Measurements from ENCODE around the gene HPRT1.
A peak's percentile ranks its signal among the peaks of the same experiment; 100 is the strongest.

Gene HPRT1, protein sequence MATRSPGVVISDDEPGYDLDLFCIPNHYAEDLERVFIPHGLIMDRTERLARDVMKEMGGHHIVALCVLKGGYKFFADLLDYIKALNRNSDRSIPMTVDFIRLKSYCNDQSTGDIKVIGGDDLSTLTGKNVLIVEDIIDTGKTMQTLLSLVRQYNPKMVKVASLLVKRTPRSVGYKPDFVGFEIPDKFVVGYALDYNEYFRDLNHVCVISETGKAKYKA

GRCh38 chrX:134460005-134460861 lies at the start of gene HPRT1:
TSS of gene HPRT1 (plus strand) at chrX:134460165. CDS start at chrX:134460312, 147 bp downstream.
- Histone ChIP-seq H3K9ac (ENCODE audit: low read length) (peak within 1 kb of the TSS; percentile 64), H3K9me3 (replicated peaks; ENCODE audit: insufficient read depth, low read length) (no peaks in the 10 kb centered on the region), H3K36me3 (replicated peaks; ENCODE audit: insufficient read depth, low read length) (no peaks in the 10 kb centered on the region), H3K4me1 (ENCODE audit: low read length) (0 out of 2 replicates have a peak, but pooled peaks cover 3% of the 10 kb centered on the region), H4K20me1 (ENCODE audit: insufficient read depth, low read length) (no peaks in the 10 kb centered on the region), H3K4me3 (ENCODE audit: low read length) (peak within 1 kb of the TSS; percentile 69), H3K4me2 (ENCODE audit: low read depth, low read length) (peak within 1 kb of the TSS; percentile 69), H3K27ac (ENCODE audit: low read length) (peak within 1 kb of the TSS; percentile 32; the same call in 1 of the 2 replicates), H3K9me2 (replicated peaks; ENCODE audit: insufficient read depth, low read length) (no peaks in the 10 kb centered on the region), H3K27me3 (replicated peaks; ENCODE audit: insufficient read depth, low read length) (no peaks in the 10 kb centered on the region), H2AFZ (ENCODE audit: low read length) (peak within 1 kb of the TSS; percentile 71), H3F3A (ENCODE audit: insufficient read depth, low read length) (no peaks in the 10 kb centered on the region), H3K79me2 (ENCODE audit: low read length) (peaks cover 45% of the 10 kb centered on the region)
- peak; percentile 82 for DNase-seq
- TF ChIP-seq EZH2phosphoT487 (IDR thresholded peaks at IDR 0.05; ENCODE audit: low read length): no peak
- TF ChIP-seq, protein P1, sequence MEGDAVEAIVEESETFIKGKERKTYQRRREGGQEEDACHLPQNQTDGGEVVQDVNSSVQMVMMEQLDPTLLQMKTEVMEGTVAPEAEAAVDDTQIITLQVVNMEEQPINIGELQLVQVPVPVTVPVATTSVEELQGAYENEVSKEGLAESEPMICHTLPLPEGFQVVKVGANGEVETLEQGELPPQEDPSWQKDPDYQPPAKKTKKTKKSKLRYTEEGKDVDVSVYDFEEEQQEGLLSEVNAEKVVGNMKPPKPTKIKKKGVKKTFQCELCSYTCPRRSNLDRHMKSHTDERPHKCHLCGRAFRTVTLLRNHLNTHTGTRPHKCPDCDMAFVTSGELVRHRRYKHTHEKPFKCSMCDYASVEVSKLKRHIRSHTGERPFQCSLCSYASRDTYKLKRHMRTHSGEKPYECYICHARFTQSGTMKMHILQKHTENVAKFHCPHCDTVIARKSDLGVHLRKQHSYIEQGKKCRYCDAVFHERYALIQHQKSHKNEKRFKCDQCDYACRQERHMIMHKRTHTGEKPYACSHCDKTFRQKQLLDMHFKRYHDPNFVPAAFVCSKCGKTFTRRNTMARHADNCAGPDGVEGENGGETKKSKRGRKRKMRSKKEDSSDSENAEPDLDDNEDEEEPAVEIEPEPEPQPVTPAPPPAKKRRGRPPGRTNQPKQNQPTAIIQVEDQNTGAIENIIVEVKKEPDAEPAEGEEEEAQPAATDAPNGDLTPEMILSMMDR (IDR thresholded peaks at IDR 0.05; ENCODE audit: low read length): no peak
- TF ChIP-seq EZH2 (optimal IDR thresholded peaks at IDR 0.05; ENCODE audit: low read depth, low read length): no peak

GRCh38 chrX:134416087-134416486 lies 43.9 kb upstream of the HPRT1 start:
- H3F3A ChIP-seq (ENCODE audit: insufficient read depth, low read length): no peaks in the 10 kb centered on the region
- TF ChIP-seq, protein P1 (IDR thresholded peaks at IDR 0.05; ENCODE audit: low read length): no peak
- no peak for TF ChIP-seq EZH2phosphoT487 (IDR thresholded peaks at IDR 0.05; ENCODE audit: low read length)
- TF ChIP-seq EZH2 (optimal IDR thresholded peaks at IDR 0.05; ENCODE audit: low read depth, low read length): no peak
- H3K79me2 ChIP-seq (ENCODE audit: low read length): no peaks in the 10 kb centered on the region
- no peak overlapping the region for H3K4me2 ChIP-seq (ENCODE audit: low read depth, low read length)
- no peak overlapping the region for H2AFZ ChIP-seq (ENCODE audit: low read length)
- H3K4me1 ChIP-seq (ENCODE audit: low read length): no peaks in the 10 kb centered on the region
- DNase-seq: no peak
- no peaks in the 10 kb centered on the region for H3K9me3 ChIP-seq (replicated peaks; ENCODE audit: insufficient read depth, low read length)
- H3K4me3 ChIP-seq (ENCODE audit: low read length): no peak overlapping the region
- no peak overlapping the region for H3K27ac ChIP-seq (ENCODE audit: low read length)
- H3K9me2 ChIP-seq (replicated peaks; ENCODE audit: insufficient read depth, low read length): no peaks in the 10 kb centered on the region
- no peaks in the 10 kb centered on the region for H3K27me3 ChIP-seq (replicated peaks; ENCODE audit: insufficient read depth, low read length)
- no peaks in the 10 kb centered on the region for H4K20me1 ChIP-seq (ENCODE audit: insufficient read depth, low read length)
- no peak overlapping the region for H3K9ac ChIP-seq (ENCODE audit: low read length)
- H3K36me3 ChIP-seq (replicated peaks; ENCODE audit: insufficient read depth, low read length): no peaks in the 10 kb centered on the region

- no peak overlapping the region for H3K27ac ChIP-seq (ENCODE audit: low read length)
- no peaks in the 10 kb centered on the region for H3K79me2 ChIP-seq (ENCODE audit: low read length)
- H2AFZ ChIP-seq (ENCODE audit: low read length): no peak overlapping the region
- no peaks in the 10 kb centered on the region for H3K4me1 ChIP-seq (ENCODE audit: low read length)
- no peaks in the 10 kb centered on the region for H3K27me3 ChIP-seq (replicated peaks; ENCODE audit: insufficient read depth, low read length)
- no peak overlapping the region for H3K4me3 ChIP-seq (ENCODE audit: low read length)
- DNase-seq: no peak
- no peak overlapping the region for H3K4me2 ChIP-seq (ENCODE audit: low read depth, low read length)
- no peaks in the 10 kb centered on the region for H3K36me3 ChIP-seq (replicated peaks; ENCODE audit: insufficient read depth, low read length)
- no peaks in the 10 kb centered on the region for H3K9me3 ChIP-seq (replicated peaks; ENCODE audit: insufficient read depth, low read length)
- H3K9me2 ChIP-seq (replicated peaks; ENCODE audit: insufficient read depth, low read length): no peaks in the 10 kb centered on the region
- no peak overlapping the region for H3K9ac ChIP-seq (ENCODE audit: low read length)
- H4K20me1 ChIP-seq (ENCODE audit: insufficient read depth, low read length): no peaks in the 10 kb centered on the region
- TF ChIP-seq EZH2 (optimal IDR thresholded peaks at IDR 0.05; ENCODE audit: low read depth, low read length): no peak
- TF ChIP-seq EZH2phosphoT487 (IDR thresholded peaks at IDR 0.05; ENCODE audit: low read length): no peak
- TF ChIP-seq, protein P1 (IDR thresholded peaks at IDR 0.05; ENCODE audit: low read length): no peak
- H3F3A ChIP-seq (ENCODE audit: insufficient read depth, low read length): no peaks in the 10 kb centered on the region
Observed at GRCh38 chrX:134418317-134419113, 41.5 kb upstream of the HPRT1 start.
